Transverse colon (tissue), 4 donors: ENCODE data around the gene CRADD.

Experiments
- CTCF ChIP-seq, 5 experiments: fragments of 200-600 bp in 3 of 5; fragments of 450-650 bp in 2 of 5; sonication (generic) in 3 of 5; IDR thresholded peaks; 1 replicate in 2 of 5; 2 replicates in 3 of 5; pipeline ENCODE4 v1.5.1; 2016 to 2017; ENCODE audit warnings: antibody characterized with exemption in 5 of 5, inconsistent platforms in 3 of 5, mild to moderate bottlenecking in 2 of 5, moderate library complexity in 1 of 5
- EP300 ChIP-seq: sonication (generic); formaldehyde crosslinking; IDR thresholded peaks from one replicate; pipeline ENCODE4 v1.6.1; 2017; ENCODE audit warnings: antibody characterized with exemption, low read depth
- POLR2A ChIP-seq: fragments of 450-650 bp; IDR thresholded peaks from one replicate; pipeline ENCODE4 v1.6.1; 2016; ENCODE audit warnings: antibody characterized with exemption, mild to moderate bottlenecking, moderate library complexity
- POLR2AphosphoS5 ChIP-seq, 3 donors: sonication (generic); formaldehyde crosslinking; IDR thresholded peaks; one replicate each; pipeline ENCODE4 v1.6.1; 2016; ENCODE audit warnings: antibody characterized with exemption in 3 of 3

- no peak for TF ChIP-seq CTCF (IDR thresholded peaks at IDR 0.05)
- TF ChIP-seq POLR2AphosphoS5 (IDR thresholded peaks at IDR 0.05): no peak
- no peak for TF ChIP-seq POLR2A
- TF ChIP-seq EP300: no peak
Measured at GRCh38 chr12:93794738-93795137, 117.6 kb downstream of the CRADD start.
